GM19025 (cell line): ENCODE measurements around the gene ZC3H18.
A peak's percentile ranks its signal among the peaks of the same experiment; 100 is the strongest.
"Not testable (repeated sequence)": the region's sequence is repeated elsewhere in the genome, so short reads cannot be mapped to it uniquely, and the experiment has no call there.

Source experiments
- ATAC-seq: cut with Tn5 transposase; IDR thresholded peaks from one replicate; pipeline ENCODE4 v1.9.1; 2021; ENCODE audit warnings: mild to moderate bottlenecking, low read depth, moderate library complexity; ENCODE audit not compliant: unreplicated experiment

Gene ZC3H18

DNA sequence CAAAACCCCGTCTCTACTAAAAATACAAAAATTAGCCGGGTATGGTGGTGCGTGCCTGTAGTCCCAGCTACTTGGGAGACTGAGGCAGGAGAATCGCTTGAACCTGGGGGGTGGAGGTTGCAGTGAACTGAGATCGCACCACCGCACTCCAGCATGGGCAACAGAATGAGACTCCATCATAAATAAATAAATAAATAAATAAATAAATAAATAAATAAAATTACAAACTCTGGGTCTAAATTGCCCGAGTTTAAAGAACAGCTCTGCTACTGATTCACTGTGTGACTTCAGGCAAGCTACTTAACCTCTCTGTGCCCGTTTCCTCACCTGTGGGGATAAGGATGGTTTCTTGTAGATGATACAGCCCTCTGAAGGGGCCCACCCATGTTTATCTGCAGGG is 99.3 kb downstream of the ZC3H18 start:
- ATAC-seq, result not testable (repeated sequence)

- no peak for ATAC-seq
These were observed 99.8 kb downstream of the ZC3H18 start for GRCh38 chr16:88669980-88670379.

DNA sequence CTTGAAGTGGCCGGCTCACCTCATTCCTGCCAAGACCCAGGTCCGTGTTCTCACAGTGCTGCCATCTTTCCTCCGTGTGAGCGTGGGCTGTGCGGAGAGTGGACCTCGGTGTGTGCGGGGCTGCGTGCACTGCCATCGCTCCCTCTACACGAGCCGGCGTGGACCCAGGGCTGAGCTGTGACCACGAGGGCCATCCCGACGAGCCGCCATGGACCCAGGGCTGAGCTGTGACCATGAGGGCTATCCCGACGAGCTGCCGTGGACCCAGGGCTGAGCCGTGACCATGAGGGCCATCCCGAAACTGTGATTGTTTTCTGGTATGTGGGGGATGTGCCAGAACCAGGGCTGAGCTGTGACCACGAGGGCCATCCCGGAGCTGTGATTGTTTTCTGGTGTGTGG is 101.6 kb downstream of the ZC3H18 start:
- no peak for ATAC-seq

DNA sequence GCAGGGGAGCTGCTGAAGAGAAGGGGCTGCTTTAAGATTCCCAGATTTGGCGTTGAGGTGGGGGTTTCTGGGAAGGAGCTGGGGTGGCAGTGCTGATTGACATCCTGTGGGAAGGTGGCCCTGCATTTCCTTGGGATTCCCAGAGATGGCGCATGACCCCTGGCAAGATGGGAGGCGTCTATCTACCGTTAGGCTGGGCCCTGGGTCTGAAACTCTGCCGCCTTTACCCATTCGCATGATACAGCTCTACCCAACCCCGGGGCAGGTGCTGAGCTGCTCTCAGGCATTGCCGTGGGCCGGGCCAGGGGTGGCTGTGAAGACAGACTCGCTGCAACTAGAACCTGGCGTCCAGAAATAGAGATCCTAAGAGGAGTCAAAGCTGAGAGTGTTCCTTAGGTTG is 102.6 kb downstream of the ZC3H18 start:
- no peak for ATAC-seq

- no peak for ATAC-seq
These were observed 103.6 kb downstream of the ZC3H18 start for GRCh38 chr16:88673716-88674379.

GRCh38 chr16:88676502-88677242 is 106.5 kb downstream of the ZC3H18 start:
- ATAC-seq, result no peak

DNA sequence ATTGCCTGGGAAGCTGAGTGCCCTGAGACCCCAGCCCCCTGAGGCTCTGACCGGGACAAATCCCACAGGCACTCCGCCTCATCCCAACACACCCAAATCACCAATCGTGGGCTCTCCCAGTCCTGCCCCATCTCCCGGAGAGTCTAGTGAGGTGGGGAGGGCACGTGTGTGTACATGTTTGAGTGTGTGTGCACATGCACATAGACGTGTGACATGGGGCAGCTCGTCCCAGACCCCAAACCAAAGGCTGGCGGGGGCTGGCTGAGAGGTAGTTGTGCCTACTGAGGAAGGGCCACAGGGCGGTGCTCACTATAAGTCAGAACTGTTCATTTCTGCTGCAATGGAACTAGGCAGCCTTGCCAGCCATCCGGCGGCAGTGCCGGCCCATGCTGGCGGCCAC is 107.5 kb downstream of the ZC3H18 start:
- ATAC-seq, result no peak

- ATAC-seq, result no peak
These were observed 108.2 kb downstream of the ZC3H18 start for GRCh38 chr16:88678224-88678979.

DNA sequence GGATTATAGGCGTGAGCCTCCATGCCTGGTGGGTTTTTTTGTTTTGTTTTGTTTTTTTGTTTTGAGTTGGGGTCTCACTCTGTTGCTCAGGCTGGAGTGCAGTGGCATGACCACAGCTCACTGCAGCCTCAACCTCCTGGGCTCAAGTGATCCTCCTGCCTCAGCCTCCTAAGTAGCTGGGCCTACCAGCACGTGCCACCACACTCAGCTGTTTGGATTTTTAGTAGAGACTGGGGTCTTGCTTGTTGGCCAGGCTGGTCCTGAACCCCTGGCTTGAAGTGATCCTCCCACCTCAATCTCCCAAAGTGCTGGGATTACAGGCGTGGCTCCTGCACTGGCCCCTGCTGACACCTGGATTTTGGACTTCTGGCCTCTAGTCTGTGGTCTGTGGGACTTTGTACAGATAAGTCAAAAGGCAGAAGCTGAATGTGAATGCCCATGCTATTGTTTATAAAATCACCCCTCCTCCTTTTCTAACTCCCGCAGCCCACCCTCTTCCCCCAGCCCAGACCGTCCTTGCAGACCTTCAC is 110.4 kb downstream of the ZC3H18 start:
- ATAC-seq, result no peak

DNA sequence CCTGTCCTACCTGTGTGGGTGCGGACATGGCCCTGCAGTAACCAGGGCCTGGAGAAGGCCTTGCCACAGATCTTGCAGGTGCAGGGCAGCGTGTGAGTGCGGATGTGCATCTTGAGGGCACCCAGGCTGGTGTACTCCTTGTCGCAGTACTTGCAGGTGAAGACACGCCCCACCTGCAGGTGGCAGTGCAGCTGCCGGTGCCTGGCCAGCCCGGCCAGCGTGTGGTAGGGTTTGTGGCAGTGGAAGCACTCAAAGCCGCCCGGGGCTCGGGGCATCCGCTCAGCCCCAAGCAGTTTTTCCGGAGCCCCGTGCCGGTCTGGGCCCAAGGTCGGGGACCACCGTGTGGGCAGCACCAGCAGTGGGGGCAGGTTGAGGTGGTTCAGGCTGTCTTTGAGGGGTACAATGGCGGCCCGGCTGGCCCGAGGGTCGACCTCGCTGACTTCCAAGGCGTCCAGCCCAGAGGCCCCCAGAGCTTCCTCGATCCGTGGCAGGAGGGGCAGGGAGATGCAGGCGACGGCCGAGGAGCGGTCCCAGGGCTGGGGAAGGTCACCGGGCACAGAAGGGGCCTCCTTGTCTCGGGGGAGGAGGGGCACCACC is 111.0 kb downstream of the ZC3H18 start:
- peak; percentile 3 for ATAC-seq
